NCI-H345 treated with DMSO at 0.1 percent for 48 hours (cell line): ENCODE measurements around the gene GRIK5.

Source experiments
- DNase-seq: peaks from one replicate; lab custom pipeline; 2025; ENCODE audit not compliant: unreplicated experiment; lab: John Stamatoyannopoulos, UW

Gene GRIK5

GRCh38 chr19:41965106-41965505 lies 104.9 kb downstream of the GRIK5 start:
- DNase-seq, result no peak

GRCh38 chr19:41960973-41961372 lies 109.0 kb downstream of the GRIK5 start:
- DNase-seq, result no peak

GRCh38 chr19:41959056-41960053 lies 110.7 kb downstream of the GRIK5 start, which contains the start of gene RABAC1:
Gene RABAC1 (minus strand): TSS chr19:41959321. CDS start chr19:41959292, 29 bp downstream.
- DNase-seq, result peak; percentile 74

- DNase-seq, result peak; percentile 28
Measured at GRCh38 chr19:41958367-41959055, 111.5 kb downstream of the GRIK5 start.

- no peak for DNase-seq
Measured at GRCh38 chr19:41957838-41958366, 112.1 kb downstream of the GRIK5 start.

GRCh38 chr19:41957161-41957837 lies 112.7 kb downstream of the GRIK5 start:
- no peak for DNase-seq

- DNase-seq, result no peak
Measured at GRCh38 chr19:41956621-41957020, 113.4 kb downstream of the GRIK5 start.

GRCh38 chr19:41955521-41955920 lies 114.5 kb downstream of the GRIK5 start:
- no peak for DNase-seq

GRCh38 chr19:41951686-41952172 lies 118.3 kb downstream of the GRIK5 start:
- DNase-seq, result no peak
